ENCODE measurements around the gene BRS3. TPM values are rescaled to one million over a fixed set of nuclear protein-coding genes. Genes with fewer than 3 reads are reported as not detected.

BRS3 gene
- total RNA-seq, 1 donor from 2014 or later, result 0.10 TPM

DNA sequence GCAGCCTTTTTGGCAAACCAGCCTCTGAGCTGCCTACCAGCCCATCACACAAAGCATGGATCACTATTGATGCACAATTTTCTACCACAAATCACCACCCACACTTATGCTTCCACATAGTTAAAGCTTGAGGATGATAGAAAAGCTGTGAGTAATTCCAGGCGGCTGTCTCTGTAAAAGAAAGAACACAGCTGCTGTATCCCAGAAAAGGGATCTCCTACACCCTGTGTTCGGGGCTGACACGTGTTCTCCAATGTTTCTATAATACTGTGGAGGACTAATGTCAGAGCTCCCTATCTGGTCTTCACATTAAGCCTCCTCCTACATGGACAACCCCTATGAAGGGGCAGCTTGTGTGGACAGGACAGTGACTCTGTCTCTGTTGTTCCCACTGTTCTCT lies 12.5 kb upstream of the BRS3 start:
- H3K9me3 Mint-ChIP-seq (ENCODE audit: low read depth), result peaks cover 7% of the 10 kb centered on the region
- H3K36me3 Mint-ChIP-seq (ENCODE audit: insufficient read depth), result no peaks in the 10 kb centered on the region
- no peak for DNase-seq (ENCODE audit: low spot score, unreplicated experiment)
- H3K27ac Mint-ChIP-seq, result no peak overlapping the region
- no peak overlapping the region for H3K4me3 Mint-ChIP-seq (ENCODE audit: low read depth)
- no peaks in the 10 kb centered on the region for H3K27me3 Mint-ChIP-seq
- H3K4me1 Mint-ChIP-seq (ENCODE audit: low read depth), result no peaks in the 10 kb centered on the region
- TF ChIP-seq, protein P1, sequence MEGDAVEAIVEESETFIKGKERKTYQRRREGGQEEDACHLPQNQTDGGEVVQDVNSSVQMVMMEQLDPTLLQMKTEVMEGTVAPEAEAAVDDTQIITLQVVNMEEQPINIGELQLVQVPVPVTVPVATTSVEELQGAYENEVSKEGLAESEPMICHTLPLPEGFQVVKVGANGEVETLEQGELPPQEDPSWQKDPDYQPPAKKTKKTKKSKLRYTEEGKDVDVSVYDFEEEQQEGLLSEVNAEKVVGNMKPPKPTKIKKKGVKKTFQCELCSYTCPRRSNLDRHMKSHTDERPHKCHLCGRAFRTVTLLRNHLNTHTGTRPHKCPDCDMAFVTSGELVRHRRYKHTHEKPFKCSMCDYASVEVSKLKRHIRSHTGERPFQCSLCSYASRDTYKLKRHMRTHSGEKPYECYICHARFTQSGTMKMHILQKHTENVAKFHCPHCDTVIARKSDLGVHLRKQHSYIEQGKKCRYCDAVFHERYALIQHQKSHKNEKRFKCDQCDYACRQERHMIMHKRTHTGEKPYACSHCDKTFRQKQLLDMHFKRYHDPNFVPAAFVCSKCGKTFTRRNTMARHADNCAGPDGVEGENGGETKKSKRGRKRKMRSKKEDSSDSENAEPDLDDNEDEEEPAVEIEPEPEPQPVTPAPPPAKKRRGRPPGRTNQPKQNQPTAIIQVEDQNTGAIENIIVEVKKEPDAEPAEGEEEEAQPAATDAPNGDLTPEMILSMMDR (IDR thresholded peaks at IDR 0.05; ENCODE audit: unreplicated experiment), result no peak

DNA sequence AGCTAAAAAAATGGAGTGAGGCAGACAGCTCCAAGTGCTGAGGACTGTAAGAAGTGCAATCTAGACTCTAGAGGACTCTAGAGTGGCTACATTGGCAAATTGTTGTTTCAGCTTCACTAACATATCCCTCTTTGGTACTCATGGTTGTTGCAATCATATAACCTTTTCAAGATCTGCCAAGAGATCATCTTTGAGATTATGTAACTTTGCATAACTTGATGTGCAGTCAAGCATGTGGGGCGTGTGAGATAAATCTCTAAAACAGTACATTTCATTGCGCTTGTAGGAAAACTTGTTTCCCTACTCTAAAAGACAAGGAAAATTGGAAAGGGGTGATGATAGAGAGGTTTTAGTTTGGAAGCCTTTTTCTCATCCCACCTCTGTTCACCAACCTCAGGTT lies 11.2 kb upstream of the BRS3 start:
- Mint-ChIP-seq H3K36me3 (ENCODE audit: insufficient read depth) (no peaks in the 10 kb centered on the region), H3K4me3 (ENCODE audit: low read depth) (no peak overlapping the region), H3K27me3 (no peaks in the 10 kb centered on the region), H3K4me1 (ENCODE audit: low read depth) (no peaks in the 10 kb centered on the region), H3K27ac (no peak overlapping the region), H3K9me3 (ENCODE audit: low read depth) (peaks cover 11% of the 10 kb centered on the region)
- TF ChIP-seq, protein P1 (IDR thresholded peaks at IDR 0.05; ENCODE audit: unreplicated experiment), result no peak
- DNase-seq (ENCODE audit: low spot score, unreplicated experiment), result no peak

DNA sequence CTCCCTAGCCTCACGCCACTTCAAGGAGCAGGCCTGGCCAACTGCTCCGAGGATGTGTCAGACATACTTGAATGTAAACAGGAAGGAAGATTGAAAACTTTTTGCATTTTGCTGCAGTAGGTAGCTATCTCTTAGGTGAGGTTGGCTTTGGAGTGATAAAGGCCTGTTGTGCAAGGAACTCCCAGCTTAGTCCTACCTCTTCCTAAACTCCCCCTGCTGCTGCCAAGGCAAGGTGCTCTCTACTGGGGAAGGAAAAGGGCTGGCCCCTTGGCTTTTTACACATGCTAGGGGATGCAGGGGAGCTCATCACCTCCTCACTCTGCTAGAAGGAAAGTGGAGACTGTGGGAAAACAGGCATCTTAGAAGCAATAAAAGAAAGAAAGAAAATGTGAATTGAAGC lies 10.7 kb upstream of the BRS3 start:
- Mint-ChIP-seq H3K27ac (no peak overlapping the region), H3K4me1 (ENCODE audit: low read depth) (no peaks in the 10 kb centered on the region), H3K4me3 (ENCODE audit: low read depth) (no peak overlapping the region), H3K9me3 (ENCODE audit: low read depth) (peaks cover 8% of the 10 kb centered on the region), H3K27me3 (no peaks in the 10 kb centered on the region), H3K36me3 (ENCODE audit: insufficient read depth) (no peaks in the 10 kb centered on the region)
- no peak for DNase-seq (ENCODE audit: low spot score, unreplicated experiment)
- TF ChIP-seq, protein P1 (IDR thresholded peaks at IDR 0.05; ENCODE audit: unreplicated experiment), result no peak

GRCh38 chrX:136480383-136480782 lies 7.4 kb upstream of the BRS3 start:
- no peaks in the 10 kb centered on the region for H3K36me3 Mint-ChIP-seq (ENCODE audit: insufficient read depth)

DNA sequence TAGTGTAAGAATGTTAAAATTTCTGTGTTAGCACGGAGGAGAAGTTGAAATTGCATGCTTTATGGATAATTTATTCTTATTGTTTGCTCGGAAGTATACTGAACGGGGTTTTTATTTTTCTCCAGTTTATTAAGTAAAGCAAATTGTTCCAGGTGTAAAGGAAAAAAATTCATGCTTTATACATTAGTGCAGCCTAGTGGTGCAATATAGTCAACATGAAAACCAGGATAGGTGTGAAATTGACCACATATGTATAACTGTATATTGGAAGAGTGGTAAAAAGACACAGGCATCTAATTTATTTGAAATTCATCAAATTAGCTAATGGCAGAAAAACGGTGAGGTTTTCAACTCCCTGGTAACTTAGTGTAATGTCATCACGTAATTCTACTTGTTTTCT lies 959 bp downstream of the BRS3 start:
- H3K27ac Mint-ChIP-seq, result no peak overlapping the region

More at GRCh38 chrX:136480383-136480782, 7.4 kb upstream of the BRS3 start:
- Mint-ChIP-seq H3K4me1 (ENCODE audit: low read depth) (no peaks in the 10 kb centered on the region), H3K4me3 (ENCODE audit: low read depth) (no peak overlapping the region), H3K27me3 (peaks cover 2% of the 10 kb centered on the region), H3K9me3 (ENCODE audit: low read depth) (peaks cover 16% of the 10 kb centered on the region), H3K27ac (no peak overlapping the region)
- no peak for DNase-seq (ENCODE audit: low spot score, unreplicated experiment)
- TF ChIP-seq, protein P1 (IDR thresholded peaks at IDR 0.05; ENCODE audit: unreplicated experiment), result no peak

More for the DNA sequence above, 959 bp downstream of the BRS3 start:
- TF ChIP-seq, protein P1 (IDR thresholded peaks at IDR 0.05; ENCODE audit: unreplicated experiment), result no peak
- peaks cover 4% of the 10 kb centered on the region for H3K9me3 Mint-ChIP-seq (ENCODE audit: low read depth)
- H3K27me3 Mint-ChIP-seq, result peaks cover 17% of the 10 kb centered on the region
- H3K4me3 Mint-ChIP-seq (ENCODE audit: low read depth), result no peak overlapping the region
- no peaks in the 10 kb centered on the region for H3K36me3 Mint-ChIP-seq (ENCODE audit: insufficient read depth)
- DNase-seq (ENCODE audit: low spot score, unreplicated experiment), result no peak
- no peaks in the 10 kb centered on the region for H3K4me1 Mint-ChIP-seq (ENCODE audit: low read depth)
